Peyer's patch (tissue), 4 donors: ENCODE data around the gene OR5V1. TPM values are rescaled to one million over a fixed set of nuclear protein-coding genes. Genes with fewer than 3 reads are reported as not detected.
"Not testable (repeated sequence)": the region's sequence is repeated elsewhere in the genome, so short reads cannot be mapped to it uniquely, and the experiment has no call there.

Source experiments
- DNase-seq, 3 donors: peaks; one replicate each; pipeline ENCODE4 v3.0.0-alpha.2; 2017 to 2019
- H3K27ac ChIP-seq, 4 donors: fragments of 200-600 bp; sonication (generic); one replicate each; pipeline ENCODE4 v1.5.1; 2016 to 2019
- H3K27me3 ChIP-seq, 2 donors: fragments of 200-600 bp; sonication (generic); one replicate each; pipeline ENCODE4 v1.5.1; 2019
- H3K36me3 ChIP-seq, 3 donors: fragments of 200-600 bp; sonication (generic); one replicate each; pipeline ENCODE4 v1.5.1; 2016 to 2019
- H3K4me1 ChIP-seq, 4 donors: fragments of 200-600 bp; sonication (generic); one replicate each; pipeline ENCODE4 v1.5.1; 2016 to 2019
- H3K4me3 ChIP-seq, 4 donors: fragments of 200-600 bp; sonication (generic); 1 replicate in 3 of 4; 2 replicates in 1 of 4; pipeline ENCODE4 v1.5.1; 2016 to 2019; ENCODE audit warnings: mild to moderate bottlenecking in 1 of 4
- H3K9me3 ChIP-seq, 4 donors: fragments of 200-600 bp; sonication (generic); one replicate each; pipeline ENCODE4 v1.5.1; 2016 to 2019; ENCODE audit warnings: mild to moderate bottlenecking in 1 of 4
- POLR2A ChIP-seq, 2 donors: fragments of 450-650 bp; IDR thresholded peaks; one replicate each; pipeline ENCODE4 v1.5.1; 2017; ENCODE audit warnings: antibody characterized with exemption in 2 of 2, mild to moderate bottlenecking in 2 of 2, moderate library complexity in 2 of 2
- total RNA-seq, 4 donors: library from RNA; depleted of rRNA; stranded (reverse); fragments of >200 nt; gene quantifications; one replicate each; pipeline ENCODE4 v1.1.0, GENCODE V29; 2016
- TF ChIP-seq, protein P1 (sequence below), 6 experiments: fragments of 450-650 bp in 4 of 6; fragments of 200-600 bp in 2 of 6; sonication (generic) in 1 of 6; IDR thresholded peaks; one replicate each; pipeline ENCODE4 v1.5.1; 2017 to 2019; ENCODE audit warnings: antibody characterized with exemption in 6 of 6, mild to moderate bottlenecking in 3 of 6, moderate library complexity in 1 of 6

OR5V1 gene
- total RNA-seq, 4 donors from 2014 or later = not detected

DNA sequence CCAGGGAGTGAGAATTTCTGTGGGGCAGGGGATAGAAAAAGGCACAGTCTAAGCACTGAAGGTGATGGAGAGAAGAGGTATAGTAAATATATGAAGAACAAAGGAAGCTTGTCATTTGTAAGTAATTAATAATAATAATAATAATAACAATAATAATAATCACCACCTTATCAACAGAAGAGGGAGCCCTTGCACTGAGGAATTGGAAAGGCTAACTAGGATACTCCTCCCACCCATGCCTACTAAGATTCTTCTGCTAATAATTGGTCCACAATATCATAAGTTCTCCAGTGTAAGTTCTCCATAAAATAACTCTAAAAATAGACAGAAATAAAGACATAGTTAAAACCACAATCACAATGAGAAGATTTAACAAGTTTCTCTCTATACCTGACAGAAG lies 7.3 kb upstream of the OR5V1 start:
- Histone ChIP-seq H3K27me3 (no peaks in the 10 kb centered on the region), H3K27ac (no peak overlapping the region)

DNA sequence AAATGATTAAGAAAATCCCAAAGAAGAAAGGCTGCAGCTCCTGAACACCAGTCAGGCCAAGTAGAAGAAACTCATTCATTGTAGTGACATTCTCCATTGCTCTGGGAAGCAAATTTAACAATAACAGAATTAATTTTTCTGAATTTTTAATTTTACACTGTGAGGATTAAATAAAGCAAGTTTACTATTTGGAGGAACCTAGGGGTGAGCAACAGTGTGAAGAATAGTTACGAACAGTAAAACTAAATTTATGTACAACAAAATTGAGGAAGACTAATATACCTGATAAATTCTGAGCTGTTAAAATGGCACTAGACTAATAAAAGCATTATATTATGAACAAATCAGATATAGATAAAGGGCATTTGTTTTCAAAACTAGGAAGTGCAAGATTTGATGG lies 6.5 kb upstream of the OR5V1 start, which contains the start of gene OR12D3:
TSS of gene OR12D3 (minus strand) at position 101 of the 400 bp plus-strand sequence. CDS start at position 97, 4 bp downstream.
- DNase-seq = no peak
- no peak within 1 kb of the TSS for H3K4me3 ChIP-seq
- H3K36me3 ChIP-seq = no peaks in the 10 kb centered on the region
- no peaks in the 10 kb centered on the region for H3K9me3 ChIP-seq
- no peak within 1 kb of the TSS for H3K27ac ChIP-seq
- no peak for TF ChIP-seq POLR2A (IDR thresholded peaks at IDR 0.05)
- TF ChIP-seq, protein P1, sequence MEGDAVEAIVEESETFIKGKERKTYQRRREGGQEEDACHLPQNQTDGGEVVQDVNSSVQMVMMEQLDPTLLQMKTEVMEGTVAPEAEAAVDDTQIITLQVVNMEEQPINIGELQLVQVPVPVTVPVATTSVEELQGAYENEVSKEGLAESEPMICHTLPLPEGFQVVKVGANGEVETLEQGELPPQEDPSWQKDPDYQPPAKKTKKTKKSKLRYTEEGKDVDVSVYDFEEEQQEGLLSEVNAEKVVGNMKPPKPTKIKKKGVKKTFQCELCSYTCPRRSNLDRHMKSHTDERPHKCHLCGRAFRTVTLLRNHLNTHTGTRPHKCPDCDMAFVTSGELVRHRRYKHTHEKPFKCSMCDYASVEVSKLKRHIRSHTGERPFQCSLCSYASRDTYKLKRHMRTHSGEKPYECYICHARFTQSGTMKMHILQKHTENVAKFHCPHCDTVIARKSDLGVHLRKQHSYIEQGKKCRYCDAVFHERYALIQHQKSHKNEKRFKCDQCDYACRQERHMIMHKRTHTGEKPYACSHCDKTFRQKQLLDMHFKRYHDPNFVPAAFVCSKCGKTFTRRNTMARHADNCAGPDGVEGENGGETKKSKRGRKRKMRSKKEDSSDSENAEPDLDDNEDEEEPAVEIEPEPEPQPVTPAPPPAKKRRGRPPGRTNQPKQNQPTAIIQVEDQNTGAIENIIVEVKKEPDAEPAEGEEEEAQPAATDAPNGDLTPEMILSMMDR (IDR thresholded peaks at IDR 0.05) = no peak
- H3K4me1 ChIP-seq = no peaks in the 10 kb centered on the region
- no peaks in the 10 kb centered on the region for H3K27me3 ChIP-seq

More for the DNA sequence above, 7.3 kb upstream of the OR5V1 start:
- no peak for DNase-seq
- TF ChIP-seq POLR2A (IDR thresholded peaks at IDR 0.05) = no peak
- TF ChIP-seq, protein P1 (IDR thresholded peaks at IDR 0.05) = no peak
- Histone ChIP-seq H3K9me3 (no peaks in the 10 kb centered on the region), H3K36me3 (no peaks in the 10 kb centered on the region), H3K4me1 (no peaks in the 10 kb centered on the region), H3K4me3 (no peak overlapping the region)

DNA sequence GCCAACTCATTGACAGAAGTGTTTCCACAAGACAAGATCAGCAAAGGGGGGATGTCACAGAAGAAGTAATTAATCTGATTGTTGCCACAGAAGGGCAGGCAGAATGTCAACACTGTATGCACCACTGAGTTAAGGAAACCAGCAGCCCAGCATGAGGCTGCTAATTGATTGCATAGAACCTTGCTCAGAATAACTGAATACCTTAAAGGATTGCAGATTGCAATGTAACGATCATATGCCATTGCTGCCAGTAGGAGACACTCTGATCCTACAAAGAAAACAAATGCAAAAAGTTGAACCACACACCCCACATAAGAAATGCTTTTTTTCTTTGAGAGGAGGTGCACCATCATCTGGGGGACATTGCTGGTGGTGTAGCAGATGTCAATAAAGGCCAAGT lies 13.1 kb downstream of the OR5V1 start:
- no peak overlapping the region for H3K4me3 ChIP-seq
- no peaks in the 10 kb centered on the region for H3K36me3 ChIP-seq
- H3K27me3 ChIP-seq = no peaks in the 10 kb centered on the region
- H3K27ac ChIP-seq = no peak overlapping the region
- H3K9me3 ChIP-seq = no peaks in the 10 kb centered on the region
- TF ChIP-seq POLR2A (IDR thresholded peaks at IDR 0.05) = no peak
- TF ChIP-seq, protein P1 (IDR thresholded peaks at IDR 0.05) = no peak
- no peaks in the 10 kb centered on the region for H3K4me1 ChIP-seq
- DNase-seq = no peak

DNA sequence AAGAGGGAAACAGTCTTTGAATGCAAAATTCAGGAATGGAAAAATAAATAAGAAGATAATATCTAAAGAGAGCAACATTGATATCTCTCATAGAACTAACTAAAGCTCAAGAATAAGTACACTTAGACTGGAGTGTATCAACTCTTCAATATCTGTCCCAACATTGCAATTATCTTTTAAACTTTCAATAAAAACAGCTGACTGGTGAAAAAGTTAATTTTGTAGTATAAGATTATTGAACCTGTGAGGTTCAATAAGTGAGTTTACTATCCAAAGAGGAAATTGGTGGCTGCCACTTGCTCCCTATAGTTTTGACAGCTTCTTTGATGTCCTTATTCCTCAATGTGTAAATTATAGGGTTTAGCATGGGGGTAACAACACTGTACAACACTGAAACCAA lies 13.7 kb downstream of the OR5V1 start:
- Histone ChIP-seq H3K4me1 (no peaks in the 10 kb centered on the region), H3K36me3 (no peaks in the 10 kb centered on the region), H3K4me3 (no peak overlapping the region), H3K27me3 (no peaks in the 10 kb centered on the region), H3K9me3 (no peaks in the 10 kb centered on the region), H3K27ac (no peak overlapping the region)
- TF ChIP-seq POLR2A (IDR thresholded peaks at IDR 0.05) = no peak
- TF ChIP-seq, protein P1 (IDR thresholded peaks at IDR 0.05) = no peak
- no peak for DNase-seq

DNA sequence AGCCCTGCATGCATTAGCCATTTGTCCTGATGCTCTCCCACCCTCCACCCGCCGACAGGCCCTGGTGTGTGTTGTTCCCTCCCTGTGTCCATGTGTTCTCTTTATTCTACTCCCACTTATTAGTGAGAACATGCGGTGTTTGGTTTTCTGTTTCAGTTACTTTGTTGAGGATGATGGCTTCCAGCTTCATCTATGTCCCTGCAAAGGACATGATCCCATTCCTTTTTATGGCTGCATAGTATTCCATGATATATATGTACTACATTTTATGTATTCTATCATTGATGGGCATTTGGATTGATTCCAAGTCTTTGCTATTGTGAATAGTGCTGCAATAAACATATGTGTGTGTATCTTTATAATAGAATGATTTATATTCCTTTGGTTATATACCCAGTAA lies 19.3 kb downstream of the OR5V1 start:
- H3K27me3 ChIP-seq, H3K9me3 ChIP-seq, H3K27ac ChIP-seq, H3K4me3 ChIP-seq, H3K36me3 ChIP-seq, H3K4me1 ChIP-seq, DNase-seq: not testable (repeated sequence)

DNA sequence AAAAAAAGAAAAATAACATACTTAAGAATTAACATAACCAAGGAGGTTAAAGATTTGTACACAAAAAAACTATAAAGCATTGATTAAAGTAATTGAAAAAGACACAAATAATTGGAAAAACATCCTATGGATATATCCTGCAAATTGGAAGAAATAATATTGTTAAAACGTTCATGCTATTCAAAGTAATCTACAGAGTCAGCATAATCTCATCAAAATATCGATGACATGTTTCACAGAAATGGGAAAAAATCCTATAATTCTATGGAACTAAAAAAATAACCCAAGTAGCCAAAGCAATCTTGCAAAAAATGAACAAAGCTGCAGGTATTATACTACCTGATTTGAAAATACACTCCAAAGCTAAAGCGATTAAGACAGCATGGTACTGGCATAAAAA lies 23.3 kb downstream of the OR5V1 start:
- TF ChIP-seq POLR2A (IDR thresholded peaks at IDR 0.05) = no peak
- TF ChIP-seq, protein P1 (IDR thresholded peaks at IDR 0.05) = no peak
- Histone ChIP-seq H3K36me3 (no peaks in the 10 kb centered on the region), H3K27ac (no peak overlapping the region), H3K27me3 (no peaks in the 10 kb centered on the region), H3K4me3 (no peak overlapping the region), H3K9me3 (no peaks in the 10 kb centered on the region), H3K4me1 (no peaks in the 10 kb centered on the region)
- DNase-seq = no peak
